HG02938 (cell line): ENCODE results near the gene CYB5R2.
"Not testable (repeated sequence)": the region's sequence is repeated elsewhere in the genome, so short reads cannot be mapped to it uniquely, and the experiment has no call there.

Experiments used
- ATAC-seq: cut with Tn5 transposase; IDR thresholded peaks from one replicate; pipeline ENCODE4 v1.9.1; 2021; ENCODE audit warnings: mild to moderate bottlenecking, moderate library complexity; ENCODE audit not compliant: unreplicated experiment

CYB5R2 gene

DNA sequence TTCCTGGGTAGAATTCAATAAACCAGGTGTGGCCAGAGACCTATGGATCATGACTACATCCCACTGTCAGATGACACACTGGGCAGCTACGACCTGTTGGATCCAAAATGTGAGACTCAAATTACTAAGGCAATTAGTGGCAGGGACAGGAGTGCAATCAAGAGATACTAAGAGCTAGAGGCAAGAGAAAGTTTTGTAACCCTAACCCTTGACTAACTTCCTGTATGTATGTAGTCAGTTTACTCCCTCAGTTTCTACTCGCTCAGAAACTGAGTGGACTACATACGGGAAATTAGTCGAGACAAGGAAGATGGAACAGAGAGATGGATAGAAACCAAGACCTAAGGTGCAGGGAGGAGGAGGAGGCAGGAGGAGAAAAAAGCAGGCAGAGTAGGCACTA is 2.7 kb downstream of the CYB5R2 start:
- no peak for ATAC-seq

DNA sequence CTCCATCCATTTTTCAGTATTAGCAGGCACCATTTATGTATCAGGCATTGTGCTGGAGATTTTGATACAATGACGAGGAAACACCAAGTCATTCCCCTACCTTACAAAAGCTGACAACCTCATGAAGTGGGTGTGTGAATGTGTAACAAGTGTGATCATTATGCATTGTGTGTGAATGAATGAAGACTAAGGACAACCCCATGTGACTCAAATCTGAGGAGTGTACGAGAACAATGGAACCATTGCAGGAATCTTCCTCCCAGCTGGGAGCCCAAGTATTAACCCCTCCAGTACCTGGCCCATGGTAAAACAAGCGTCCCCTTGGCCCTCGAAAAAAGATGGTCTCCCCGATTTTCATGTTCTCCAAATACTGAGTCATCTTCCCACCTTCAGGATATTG is 4.4 kb downstream of the CYB5R2 start:
- ATAC-seq: no peak

DNA sequence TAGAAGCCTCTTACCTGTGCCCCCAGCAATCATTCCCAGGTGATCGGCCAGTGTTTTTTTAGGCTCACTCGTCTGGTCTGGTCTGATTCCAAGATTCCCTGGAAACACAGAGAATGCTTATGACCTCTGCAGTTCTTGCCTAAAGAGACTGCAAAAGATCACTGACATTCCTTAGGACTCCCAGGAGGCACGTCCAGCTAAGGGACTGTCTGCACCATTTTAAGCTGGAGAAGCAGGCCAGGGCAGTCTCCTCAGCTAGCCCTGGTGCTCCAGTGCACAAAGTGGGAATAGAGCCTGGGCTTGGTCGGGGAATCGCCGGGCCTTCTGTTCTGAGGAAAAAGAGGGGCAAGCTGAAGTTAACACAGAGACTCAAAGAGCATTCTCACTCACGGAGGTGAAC is 4.8 kb downstream of the CYB5R2 start:
- ATAC-seq: no peak

DNA sequence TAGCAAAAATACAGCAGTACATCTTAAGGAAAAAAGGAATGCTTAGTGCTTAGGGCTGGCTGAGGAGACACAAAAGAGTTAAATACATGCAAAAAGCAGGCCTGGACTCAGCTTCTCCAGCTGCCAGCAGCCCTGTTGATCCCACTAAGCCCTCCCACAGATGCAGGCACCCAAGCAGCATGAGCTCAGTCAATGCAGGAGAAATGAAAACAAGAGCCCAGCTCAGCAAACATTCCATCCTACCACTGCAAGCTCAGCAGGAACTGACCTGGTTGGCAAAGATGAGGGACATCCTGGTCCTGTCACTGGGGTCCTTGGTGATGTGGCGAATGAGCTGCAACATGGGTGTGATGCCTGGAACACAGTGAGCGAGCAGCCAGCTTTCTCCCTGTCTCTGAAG is 5.8 kb downstream of the CYB5R2 start:
- ATAC-seq: no peak

DNA sequence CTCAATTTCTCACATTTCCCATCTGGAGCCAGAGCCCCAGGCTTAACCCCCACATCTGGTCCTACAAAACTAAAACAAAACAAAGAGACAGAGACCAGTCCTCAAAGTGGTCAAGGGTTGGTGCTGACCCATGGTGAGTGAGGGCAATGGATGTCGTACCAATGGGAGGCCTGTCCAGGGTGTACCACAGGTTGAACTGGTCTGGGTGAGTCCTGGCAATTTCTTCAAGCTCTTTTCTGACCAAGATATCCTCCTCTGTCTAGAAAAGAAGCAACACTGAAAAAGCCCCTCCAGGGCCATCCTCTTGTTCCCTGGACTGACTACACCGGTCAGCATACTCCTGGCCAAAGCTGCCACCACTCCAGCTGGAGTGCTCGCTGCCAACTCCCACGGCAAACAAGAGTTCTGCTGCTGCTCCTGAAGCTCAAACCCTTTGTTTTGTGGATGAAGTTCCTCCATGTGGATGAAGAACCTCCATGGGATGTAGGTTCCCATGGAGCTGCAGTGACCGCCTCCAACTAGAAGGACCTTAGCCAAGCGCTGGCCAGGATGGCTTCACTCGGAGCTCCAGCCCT is 6.9 kb downstream of the CYB5R2 start:
- ATAC-seq: no peak

DNA sequence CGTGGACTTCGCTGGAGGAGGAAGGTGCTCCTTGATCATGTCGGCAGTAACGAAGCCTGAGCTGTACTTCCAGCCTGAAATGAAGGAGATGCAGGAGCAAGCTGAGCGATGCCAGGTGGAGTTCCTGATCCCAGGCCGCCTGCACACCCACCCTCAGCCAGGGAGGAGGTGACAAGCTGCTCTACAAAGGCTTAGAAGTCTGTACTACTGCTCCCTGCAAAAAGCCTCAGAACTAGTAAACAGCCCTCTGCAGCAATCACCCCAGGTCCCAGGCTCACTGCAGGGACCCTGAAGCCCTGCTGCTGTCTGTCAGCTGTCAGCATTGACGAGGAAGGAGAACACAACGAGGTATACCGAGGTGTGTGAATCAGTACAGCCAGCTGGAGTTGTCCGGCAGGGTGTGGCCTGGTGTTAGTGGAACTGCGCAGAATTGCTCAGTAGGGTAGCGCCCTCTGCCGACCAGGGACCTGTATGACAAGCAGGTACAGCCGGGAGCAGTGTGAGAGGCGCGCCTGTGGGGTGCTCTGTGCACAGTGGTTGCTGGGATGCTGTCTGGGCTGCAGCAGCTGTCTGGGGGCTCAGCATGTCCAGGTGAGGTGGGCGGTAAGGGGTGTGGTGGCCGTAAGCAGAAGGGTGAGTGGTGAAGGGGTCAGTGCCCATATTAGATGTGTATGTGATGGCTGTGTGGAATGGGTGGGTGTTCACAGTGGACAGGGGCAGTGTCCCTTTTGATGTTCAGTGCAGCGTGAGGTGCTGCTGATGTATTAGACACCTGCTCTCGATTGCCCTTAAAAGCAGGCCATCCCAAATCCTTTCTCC is 7.6 kb downstream of the CYB5R2 start:
- ATAC-seq: peak; percentile 98

DNA sequence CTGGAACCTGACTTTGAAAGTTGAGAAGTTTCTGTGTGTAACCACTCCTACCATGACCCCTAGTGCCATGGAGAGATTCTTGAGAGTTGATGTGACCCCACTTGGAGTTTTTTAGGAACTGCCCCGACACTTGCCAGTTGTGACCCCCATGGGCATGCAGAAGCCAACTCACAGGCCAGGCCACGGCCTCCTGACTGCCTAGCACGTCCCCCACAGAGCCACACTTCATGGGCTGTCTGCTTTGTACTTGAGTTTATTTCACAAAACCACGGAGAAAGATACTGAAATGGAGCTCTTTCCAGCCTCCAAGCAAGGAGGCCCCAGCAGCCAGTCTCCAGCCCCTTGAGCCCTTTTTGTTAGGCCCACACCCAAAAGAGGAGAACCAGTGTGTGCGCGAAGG is 8.4 kb downstream of the CYB5R2 start:
- no peak for ATAC-seq

DNA sequence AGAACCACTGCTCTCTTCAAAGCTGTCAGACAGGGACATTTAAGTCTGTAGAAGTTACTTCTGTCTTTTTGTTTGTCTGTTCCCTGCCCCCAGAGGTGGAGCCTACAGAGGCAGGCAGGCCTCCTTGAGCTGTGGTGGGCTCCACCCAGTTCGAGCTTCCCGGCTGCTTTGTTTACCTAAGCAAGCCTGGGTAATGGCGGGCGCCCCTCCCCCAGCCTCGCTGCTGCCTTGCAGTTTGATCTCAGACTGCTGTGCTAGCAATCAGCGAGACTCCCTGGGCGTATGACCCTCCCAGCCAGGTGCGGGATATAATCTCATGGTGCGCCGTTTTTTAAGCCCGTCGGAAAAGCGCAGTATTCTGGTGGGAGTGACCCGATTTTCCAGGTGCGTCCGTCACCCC is 9.8 kb downstream of the CYB5R2 start:
- ATAC-seq: not testable (repeated sequence)

DNA sequence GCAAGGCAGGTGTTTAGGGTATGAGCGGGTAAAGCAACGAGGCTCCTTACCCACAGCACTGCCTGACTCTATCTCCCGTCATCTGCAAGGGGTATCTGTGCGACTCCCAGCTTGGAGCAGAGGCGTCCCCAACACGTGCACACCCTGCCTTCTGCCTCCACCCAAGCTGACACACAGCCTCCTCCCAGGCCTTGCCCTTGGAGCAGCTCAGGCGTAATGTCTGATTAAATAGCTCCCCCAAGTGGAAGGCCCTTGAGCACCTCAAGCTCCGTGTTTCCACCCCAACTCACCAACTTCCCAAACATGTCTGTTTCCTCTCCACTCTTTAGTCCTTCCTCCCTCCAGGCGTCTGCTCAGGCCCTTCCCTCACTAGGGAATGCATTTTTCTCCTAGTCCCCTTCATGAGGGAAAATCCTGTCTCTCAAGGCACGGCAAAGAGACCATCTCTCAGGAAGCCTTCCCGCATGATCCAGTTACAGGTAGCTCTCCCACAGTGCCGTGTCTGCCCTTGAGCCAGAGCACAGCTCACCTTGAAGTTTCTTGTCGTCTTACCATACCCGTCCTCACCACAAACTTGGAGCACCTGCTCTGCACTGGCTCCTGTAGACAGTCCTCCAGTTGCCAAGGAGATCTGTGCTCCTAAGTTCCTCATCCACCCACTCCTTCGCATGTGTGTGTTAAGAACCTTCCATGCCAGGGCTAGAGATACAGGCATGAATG is 15.8 kb downstream of the CYB5R2 start:
- no peak for ATAC-seq

DNA sequence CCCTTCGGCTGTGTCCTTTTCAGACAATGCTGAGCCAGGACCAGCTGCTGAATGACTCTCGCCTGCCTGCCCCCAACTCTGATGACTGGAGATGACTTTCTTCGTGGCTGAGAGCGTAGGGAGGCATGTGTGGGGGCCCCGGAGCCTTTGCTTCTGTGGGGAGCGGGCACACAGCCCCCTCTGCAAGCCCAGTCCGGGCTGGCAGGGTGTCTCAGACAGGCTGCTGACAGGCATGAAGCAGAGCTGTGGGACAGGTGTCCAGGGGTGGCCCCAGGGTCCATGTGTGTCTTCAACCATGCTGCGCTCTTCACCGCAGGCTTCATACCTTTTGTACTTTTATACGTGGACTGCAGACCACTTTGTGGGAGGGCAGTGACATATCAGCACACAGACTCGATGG is 16.6 kb downstream of the CYB5R2 start:
- ATAC-seq: no peak

DNA sequence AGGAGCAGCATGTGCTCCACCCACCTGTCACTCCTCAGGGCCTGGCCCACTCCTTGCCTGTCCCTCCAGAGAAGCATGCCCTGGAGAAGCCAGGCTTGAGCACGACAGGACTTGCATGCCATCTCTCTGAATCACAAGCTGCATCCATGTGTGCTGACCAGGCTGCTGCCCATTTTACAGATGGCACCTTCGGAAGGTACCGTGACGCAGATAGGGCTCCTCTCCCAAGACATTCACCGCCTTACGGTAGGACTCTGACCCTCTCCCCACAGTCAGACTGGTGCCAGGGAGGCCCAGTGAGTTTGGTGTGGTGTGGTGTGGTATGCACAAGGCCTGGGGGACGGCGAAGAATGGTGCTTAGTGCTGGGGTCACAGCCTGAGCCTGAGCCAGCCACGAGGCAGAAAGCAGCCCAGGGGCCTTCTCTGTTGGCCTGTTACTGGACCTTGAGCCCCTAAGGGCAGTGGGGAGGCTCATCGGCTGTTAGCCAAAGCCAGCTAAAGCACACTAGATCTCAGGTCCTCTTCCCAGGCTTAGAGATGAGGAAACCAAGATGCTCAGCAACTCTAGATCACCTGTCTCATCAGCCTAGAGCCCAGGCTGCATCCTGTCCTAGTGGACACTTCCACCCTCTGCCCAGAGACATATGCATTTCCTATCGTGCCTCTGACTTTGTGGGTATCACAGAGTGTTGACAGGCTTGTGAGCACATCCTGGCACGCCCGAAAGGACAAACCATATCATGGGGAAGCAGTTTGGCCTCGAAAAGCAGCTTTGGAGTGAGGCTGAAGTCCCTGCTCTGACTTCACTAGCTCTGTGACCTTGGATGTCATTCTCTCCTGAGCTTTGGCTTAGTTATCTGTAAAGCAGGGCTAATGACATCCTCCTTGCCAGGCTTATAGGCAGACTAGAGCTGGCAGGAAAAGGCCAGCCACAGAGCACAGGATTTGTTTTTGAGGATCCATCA is 17.8 kb downstream of the CYB5R2 start:
- ATAC-seq: no peak

DNA sequence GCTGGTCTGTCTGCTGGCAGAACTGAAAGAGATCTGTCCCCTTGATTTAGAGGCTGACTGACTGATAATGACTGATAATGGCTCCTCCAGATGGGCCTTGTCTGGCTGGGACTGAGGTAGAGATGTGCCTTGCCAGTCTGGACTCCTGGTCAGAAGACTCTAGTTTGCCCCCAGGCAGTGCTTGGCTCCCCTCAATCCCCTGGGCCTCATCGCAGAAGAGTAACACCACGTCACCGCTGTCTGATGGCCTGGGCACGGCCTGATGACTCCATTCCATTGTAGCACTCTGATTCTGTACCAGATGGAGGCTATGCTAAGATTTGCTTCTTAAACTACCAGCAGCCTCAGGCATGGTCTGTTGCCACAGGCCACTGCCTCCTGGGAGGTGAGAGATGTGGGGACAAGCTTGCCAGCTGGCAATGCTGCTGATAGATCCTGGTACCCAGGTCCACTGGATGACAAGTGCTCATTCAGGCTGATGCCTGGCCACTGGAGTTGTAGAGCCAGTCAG is 19.1 kb downstream of the CYB5R2 start:
- no peak for ATAC-seq

DNA sequence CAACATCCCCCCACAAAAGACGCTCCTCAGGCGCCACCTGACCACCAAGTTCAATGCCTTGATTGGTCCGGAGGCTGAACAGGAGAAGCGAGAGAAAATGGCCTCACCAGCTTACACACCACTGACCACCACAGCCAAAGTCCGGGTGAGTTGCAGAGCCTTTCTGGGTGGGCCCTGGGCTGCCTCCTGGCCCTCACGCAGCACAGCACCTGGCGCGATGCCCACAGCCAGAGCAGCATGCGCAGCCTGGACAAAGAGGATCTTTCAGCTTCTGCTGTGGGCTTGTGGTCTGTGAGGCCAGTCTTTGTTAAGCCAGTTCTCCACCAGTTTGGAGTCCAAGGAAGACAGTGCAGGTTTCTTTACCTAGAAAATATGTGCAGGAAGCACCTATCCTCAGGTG is 21.6 kb downstream of the CYB5R2 start:
- ATAC-seq: no peak

DNA sequence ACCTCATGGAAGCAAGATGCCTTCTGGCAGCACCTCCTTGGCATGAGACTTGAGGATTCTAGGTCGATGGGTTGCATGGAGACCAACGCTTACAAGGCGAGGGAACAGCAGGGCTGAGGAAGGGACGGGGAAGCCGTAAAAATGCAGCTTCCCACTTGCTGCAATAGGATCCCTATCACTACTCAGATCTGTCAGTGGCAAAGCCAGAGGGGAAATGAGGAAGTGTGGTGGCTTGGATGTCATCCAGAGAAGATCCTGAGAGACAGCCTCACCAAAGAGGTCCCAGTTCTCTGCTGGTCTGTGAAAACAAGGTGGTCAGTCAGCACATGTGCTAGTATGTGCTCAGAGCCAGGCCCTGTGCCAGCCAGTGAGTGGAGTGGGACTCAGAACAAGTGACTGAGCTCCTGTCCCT is 22.2 kb downstream of the CYB5R2 start:
- no peak for ATAC-seq

DNA sequence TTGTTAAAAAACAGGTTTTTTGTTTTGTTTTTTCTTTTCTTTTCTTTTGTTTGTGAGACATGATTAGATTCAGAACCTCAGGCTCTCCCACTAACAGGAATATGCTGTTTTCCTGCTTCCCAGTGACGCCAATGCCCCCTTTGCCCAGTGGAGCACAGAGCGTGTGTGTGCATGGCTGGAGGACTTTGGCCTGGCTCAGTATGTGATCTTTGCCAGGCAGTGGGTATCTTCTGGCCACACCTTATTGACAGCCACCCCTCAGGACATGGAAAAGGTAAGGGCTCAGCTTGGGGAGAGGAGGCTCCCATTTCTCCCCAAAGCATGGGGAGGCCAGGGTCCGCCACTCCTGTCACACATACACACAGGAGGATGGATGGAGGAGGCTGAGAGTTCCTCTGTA is 25.0 kb downstream of the CYB5R2 start:
- ATAC-seq: no peak

DNA sequence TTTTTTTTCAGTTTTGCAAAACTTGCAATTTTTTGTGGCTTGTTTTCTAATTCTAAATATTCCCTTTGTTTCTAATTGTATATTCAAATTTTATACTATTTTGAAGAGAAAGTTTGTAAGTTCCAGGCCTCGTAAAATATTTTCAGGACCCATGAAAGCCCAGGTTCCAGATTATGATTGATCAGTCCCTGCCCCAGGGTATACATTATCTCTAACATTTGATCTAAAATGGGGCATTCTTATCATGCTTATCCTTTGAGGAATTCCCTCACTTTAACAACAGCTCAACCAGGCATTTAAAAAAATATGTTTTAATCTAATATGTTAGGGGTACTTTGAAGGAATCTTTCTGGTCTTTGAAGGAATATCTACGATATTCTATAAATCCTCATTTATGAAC is 26.4 kb downstream of the CYB5R2 start:
- ATAC-seq: no peak

DNA sequence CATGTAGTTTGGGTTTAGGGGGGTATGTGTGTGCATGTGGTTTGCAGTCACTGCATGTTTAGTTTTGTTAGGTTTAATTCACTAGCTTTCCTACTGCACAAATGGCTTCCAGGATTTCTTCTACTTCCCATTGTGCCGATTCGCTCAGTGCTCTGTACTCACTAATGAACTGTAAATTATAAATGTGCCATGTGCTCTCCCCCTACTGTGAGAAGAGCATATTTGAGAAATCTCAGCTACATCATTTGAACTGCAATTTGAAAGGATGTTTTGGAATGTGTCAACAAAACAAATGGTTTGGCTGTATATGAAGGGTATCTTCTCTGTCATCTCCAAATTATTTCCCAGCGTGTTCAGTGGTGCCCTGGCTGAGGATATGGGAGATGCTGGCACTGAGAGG is 28.1 kb downstream of the CYB5R2 start:
- no peak for ATAC-seq

DNA sequence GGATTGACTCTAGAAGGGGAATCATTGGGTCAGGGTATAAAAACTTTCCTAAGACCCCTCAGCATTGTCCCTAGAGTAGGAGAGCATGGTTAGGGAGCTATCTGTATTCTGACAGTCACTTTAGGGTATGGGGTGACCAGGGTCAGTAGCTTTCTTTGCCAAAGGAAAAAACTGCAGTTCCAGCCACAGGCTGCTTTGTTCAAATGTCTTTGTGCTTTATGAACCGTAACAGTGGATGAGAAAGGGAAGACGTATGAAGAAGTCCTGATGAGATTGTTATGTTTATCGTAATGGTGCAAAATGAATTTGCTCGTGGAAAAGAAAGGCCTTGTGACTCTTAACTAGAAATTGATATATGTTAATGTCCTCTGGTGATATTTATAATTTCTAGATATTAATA is 30.0 kb downstream of the CYB5R2 start:
- no peak for ATAC-seq

DNA sequence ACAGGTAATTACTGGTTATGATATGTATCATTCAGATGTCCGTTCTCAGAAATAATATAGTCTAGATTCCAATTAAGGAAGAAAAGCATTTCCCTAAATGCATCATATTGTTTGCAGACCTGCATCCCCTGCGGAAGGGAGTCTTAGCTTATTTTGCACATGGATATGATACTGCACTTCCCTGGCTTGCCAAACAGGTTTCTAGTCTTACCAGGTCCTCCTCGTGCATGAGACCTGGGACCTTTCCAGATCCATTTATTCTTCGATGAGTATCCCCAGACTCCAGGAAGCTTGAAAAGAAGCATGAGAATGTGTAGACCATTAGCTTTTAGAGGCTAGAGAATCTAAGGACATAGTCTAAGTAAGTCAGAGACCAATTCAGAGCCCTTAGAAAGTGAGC is 30.6 kb downstream of the CYB5R2 start:
- no peak for ATAC-seq

DNA sequence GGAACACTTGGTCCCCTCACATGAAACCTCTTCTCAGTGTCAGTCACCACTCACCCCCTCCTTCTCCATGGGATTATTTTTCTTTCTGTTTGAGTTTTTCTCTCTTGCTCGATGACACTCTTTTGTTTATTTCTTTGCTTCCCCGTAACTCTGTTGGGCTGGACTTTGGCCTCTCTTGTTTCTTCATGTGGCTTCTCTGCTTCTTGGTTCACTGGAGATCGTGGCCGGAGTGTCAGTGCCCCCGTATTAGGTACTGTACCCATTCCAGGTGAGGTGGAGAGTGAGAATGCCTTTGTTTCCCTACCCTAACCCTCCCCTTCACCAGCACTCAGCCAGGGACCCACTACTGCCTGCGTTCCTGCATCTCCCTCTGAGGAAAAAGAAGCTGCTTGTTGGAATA is 32.5 kb downstream of the CYB5R2 start:
- no peak for ATAC-seq

DNA sequence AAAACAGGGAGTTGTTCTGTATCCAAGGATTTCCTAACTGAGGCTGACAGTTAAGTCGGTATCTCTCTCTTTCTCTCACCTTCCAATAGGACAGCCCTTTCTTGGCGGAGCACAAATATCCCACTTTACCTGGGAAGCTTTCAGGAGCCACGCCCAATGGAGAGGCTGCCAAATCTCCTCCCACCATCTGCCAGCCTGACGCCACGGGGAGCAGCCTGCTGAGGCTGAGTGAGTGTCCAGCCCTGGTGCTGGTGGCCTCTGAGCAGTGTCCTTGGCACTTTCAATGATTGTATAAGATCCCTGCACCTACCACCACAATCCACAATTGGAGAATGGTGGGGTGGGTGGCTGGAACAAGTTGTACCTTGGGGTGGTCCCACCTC is 33.7 kb downstream of the CYB5R2 start:
- no peak for ATAC-seq
